ENCODE results near the gene C22orf23. TPM values are rescaled to one million over a fixed set of nuclear protein-coding genes. Genes with fewer than 3 reads are reported as not detected.
"Not testable (repeated sequence)": the region's sequence is repeated elsewhere in the genome, so short reads cannot be mapped to it uniquely, and the experiment has no call there.

The C22orf23 gene
- total RNA-seq, 1 experiment from 2014 or later = 1.0 TPM

- Histone ChIP-seq H3K4me1 (replicated peaks; ENCODE audit: insufficient read depth) (peaks cover 18% of the 10 kb centered on the region), H2AFZ (no peak overlapping the region), H3K79me2 (ENCODE audit: low read depth) (peaks cover 27% of the 10 kb centered on the region), H4K20me1 (ENCODE audit: insufficient read depth) (no peaks in the 10 kb centered on the region), H3K9me2 (ENCODE audit: insufficient read depth) (no peaks in the 10 kb centered on the region), H3K9me3 (ENCODE audit: insufficient read depth, low read depth) (no peaks in the 10 kb centered on the region), H3K4me2 (no peak overlapping the region), H3K27ac (no peak overlapping the region), H3F3A (ENCODE audit: insufficient read depth, low read depth) (peaks cover 40% of the 10 kb centered on the region), H3K4me3 (no peak overlapping the region), H3K27me3 (ENCODE audit: insufficient read depth, low read depth) (no peaks in the 10 kb centered on the region), H3K36me3 (ENCODE audit: low read depth) (no peaks in the 10 kb centered on the region)
- no TSS peak for BruUV-seq (replicated peaks)
- ChIA-PET POLR2A (ENCODE audit: unreplicated experiment) (no interaction called here), CTCF (no interaction called here)
- no peak for DNase-seq
- intact Hi-C loops (cut with micrococcal nuclease; ENCODE audit: unreplicated experiment) = loop anchor here (5.0 kb wide), 1 partner anchor 109 kb away; the partner anchor contains the start of gene ANKRD54
- TF ChIP-seq CTCF (conservative IDR thresholded peaks at IDR 0.05) (no peak), EZH2 (IDR thresholded peaks at IDR 0.05; ENCODE audit: low read depth) (no peak)
Observed at GRCh38 chr22:37951305-37951704, 2.1 kb downstream of the C22orf23 start.

GRCh38 chr22:37947142-37947795, 6.1 kb downstream of the C22orf23 start:
- H3K4me3 ChIP-seq; H3K9me3 ChIP-seq (ENCODE audit: insufficient read depth, low read depth); BruUV-seq (replicated peaks); DNase-seq; H3K9me2 ChIP-seq (ENCODE audit: insufficient read depth); H3K79me2 ChIP-seq (ENCODE audit: low read depth); H4K20me1 ChIP-seq (ENCODE audit: insufficient read depth); H2AFZ ChIP-seq; H3K4me1 ChIP-seq (replicated peaks; ENCODE audit: insufficient read depth); H3K4me2 ChIP-seq; H3K27ac ChIP-seq; CTCF ChIA-PET; H3K36me3 ChIP-seq (ENCODE audit: low read depth); intact Hi-C loops (cut with micrococcal nuclease; ENCODE audit: unreplicated experiment); H3K27me3 ChIP-seq (ENCODE audit: insufficient read depth, low read depth): not testable (repeated sequence)
- H3F3A ChIP-seq (ENCODE audit: insufficient read depth, low read depth) = peaks cover 67% of the 10 kb centered on the region
- POLR2A ChIA-PET (ENCODE audit: unreplicated experiment) = interaction anchor here (0.6 kb wide), 4 partner anchors 11 to 265 kb away, joined by 3 to 11 read pairs (median 6); no protein-coding TSS in a partner anchor

GRCh38 chr22:37944423-37944822, 9.0 kb downstream of the C22orf23 start:
- H3K27ac ChIP-seq; H3K9me2 ChIP-seq (ENCODE audit: insufficient read depth); H3K4me1 ChIP-seq (replicated peaks; ENCODE audit: insufficient read depth); intact Hi-C loops (cut with micrococcal nuclease; ENCODE audit: unreplicated experiment); DNase-seq; H3K4me2 ChIP-seq; H3K9me3 ChIP-seq (ENCODE audit: insufficient read depth, low read depth); H4K20me1 ChIP-seq (ENCODE audit: insufficient read depth); H3K79me2 ChIP-seq (ENCODE audit: low read depth); H3K4me3 ChIP-seq; H2AFZ ChIP-seq; BruUV-seq (replicated peaks); CTCF ChIA-PET; H3K27me3 ChIP-seq (ENCODE audit: insufficient read depth, low read depth); H3K36me3 ChIP-seq (ENCODE audit: low read depth): not testable (repeated sequence)
- H3F3A ChIP-seq (ENCODE audit: insufficient read depth, low read depth) = peaks cover 64% of the 10 kb centered on the region
- POLR2A ChIA-PET (ENCODE audit: unreplicated experiment) = interaction anchor here (0.7 kb wide), 1 partner anchor 9 kb away, joined by 3 read pairs; the partner anchor contains the start of gene POLR2F

- no peak for DNase-seq
- ChIA-PET POLR2A (ENCODE audit: unreplicated experiment) (interaction anchor here (0.7 kb wide), 2 partner anchors 10 to 38 kb away, joined by 3 to 4 read pairs; partner anchors contain the start of gene POLR2F), CTCF (no interaction called here)
- peaks cover 64% of the 10 kb centered on the region for H3F3A ChIP-seq (ENCODE audit: insufficient read depth, low read depth)
- peaks cover 9% of the 10 kb centered on the region for H3K36me3 ChIP-seq (ENCODE audit: low read depth)
- H3K79me2 ChIP-seq (ENCODE audit: low read depth) = no peaks in the 10 kb centered on the region
- no peak overlapping the region for H2AFZ ChIP-seq
- TF ChIP-seq CTCF (conservative IDR thresholded peaks at IDR 0.05) = no peak
- TF ChIP-seq EZH2 (IDR thresholded peaks at IDR 0.05; ENCODE audit: low read depth) = no peak
- no peaks in the 10 kb centered on the region for H3K9me2 ChIP-seq (ENCODE audit: insufficient read depth)
- H3K27me3 ChIP-seq (ENCODE audit: insufficient read depth, low read depth) = no peaks in the 10 kb centered on the region
- intact Hi-C loops (cut with micrococcal nuclease; ENCODE audit: unreplicated experiment) = no loop called here
- no peaks in the 10 kb centered on the region for H3K9me3 ChIP-seq (ENCODE audit: insufficient read depth, low read depth)
- H3K4me1 ChIP-seq (replicated peaks; ENCODE audit: insufficient read depth) = no peaks in the 10 kb centered on the region
- H3K4me3 ChIP-seq = no peak overlapping the region
- H3K4me2 ChIP-seq = no peak overlapping the region
- no TSS peak for BruUV-seq (replicated peaks)
- H4K20me1 ChIP-seq (ENCODE audit: insufficient read depth) = 0 out of 2 replicates have a peak, but pooled peaks cover 3% of the 10 kb centered on the region
- no peak overlapping the region for H3K27ac ChIP-seq
Observed at GRCh38 chr22:37943825-37944198, 9.6 kb downstream of the C22orf23 start.
